Measurements from ENCODE around the gene IMPA2. TPM values are rescaled to one million over a fixed set of nuclear protein-coding genes. Genes with fewer than 3 reads are reported as not detected.
A peak's percentile ranks its signal among the peaks of the same experiment; 100 is the strongest.
"Not testable (repeated sequence)": the region's sequence is repeated elsewhere in the genome, so short reads cannot be mapped to it uniquely, and the experiment has no call there.

The IMPA2 gene
- total RNA-seq, 1 donor from 2014 or later = 54.2 TPM

DNA sequence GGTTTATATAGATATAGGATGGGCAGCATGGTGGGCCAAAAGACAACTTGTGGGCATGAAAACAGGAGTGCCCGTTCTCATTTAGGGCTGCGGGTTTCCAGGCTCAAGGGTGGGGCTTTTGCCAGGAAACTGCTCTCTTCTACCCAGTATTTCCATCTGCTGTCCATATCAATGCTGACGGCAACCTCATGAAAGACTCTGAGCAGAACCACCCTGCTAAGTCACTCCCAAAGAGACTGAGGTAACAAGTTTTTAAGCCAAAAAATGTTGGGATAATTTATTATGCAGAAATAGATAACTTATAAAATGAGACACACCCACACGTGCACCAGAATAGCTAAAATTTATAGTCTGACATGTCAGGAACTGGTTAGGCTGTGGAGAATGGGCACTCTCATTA, 37.1 kb upstream of the IMPA2 start:
- intact Hi-C loops (cut with DNase I) = no loop called here
- no peak for DNase-seq
- Histone ChIP-seq H3K36me3 (no peaks in the 10 kb centered on the region), H3K4me3 (no peak overlapping the region), H3K4me1 (peaks cover 35% of the 10 kb centered on the region), H3K9me3 (no peaks in the 10 kb centered on the region), H3K27me3 (ENCODE audit: low read depth) (no peaks in the 10 kb centered on the region), H3K27ac (no peak overlapping the region)
- no peak for ATAC-seq
- TF ChIP-seq, protein P1, sequence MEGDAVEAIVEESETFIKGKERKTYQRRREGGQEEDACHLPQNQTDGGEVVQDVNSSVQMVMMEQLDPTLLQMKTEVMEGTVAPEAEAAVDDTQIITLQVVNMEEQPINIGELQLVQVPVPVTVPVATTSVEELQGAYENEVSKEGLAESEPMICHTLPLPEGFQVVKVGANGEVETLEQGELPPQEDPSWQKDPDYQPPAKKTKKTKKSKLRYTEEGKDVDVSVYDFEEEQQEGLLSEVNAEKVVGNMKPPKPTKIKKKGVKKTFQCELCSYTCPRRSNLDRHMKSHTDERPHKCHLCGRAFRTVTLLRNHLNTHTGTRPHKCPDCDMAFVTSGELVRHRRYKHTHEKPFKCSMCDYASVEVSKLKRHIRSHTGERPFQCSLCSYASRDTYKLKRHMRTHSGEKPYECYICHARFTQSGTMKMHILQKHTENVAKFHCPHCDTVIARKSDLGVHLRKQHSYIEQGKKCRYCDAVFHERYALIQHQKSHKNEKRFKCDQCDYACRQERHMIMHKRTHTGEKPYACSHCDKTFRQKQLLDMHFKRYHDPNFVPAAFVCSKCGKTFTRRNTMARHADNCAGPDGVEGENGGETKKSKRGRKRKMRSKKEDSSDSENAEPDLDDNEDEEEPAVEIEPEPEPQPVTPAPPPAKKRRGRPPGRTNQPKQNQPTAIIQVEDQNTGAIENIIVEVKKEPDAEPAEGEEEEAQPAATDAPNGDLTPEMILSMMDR (IDR thresholded peaks at IDR 0.05) = no peak

DNA sequence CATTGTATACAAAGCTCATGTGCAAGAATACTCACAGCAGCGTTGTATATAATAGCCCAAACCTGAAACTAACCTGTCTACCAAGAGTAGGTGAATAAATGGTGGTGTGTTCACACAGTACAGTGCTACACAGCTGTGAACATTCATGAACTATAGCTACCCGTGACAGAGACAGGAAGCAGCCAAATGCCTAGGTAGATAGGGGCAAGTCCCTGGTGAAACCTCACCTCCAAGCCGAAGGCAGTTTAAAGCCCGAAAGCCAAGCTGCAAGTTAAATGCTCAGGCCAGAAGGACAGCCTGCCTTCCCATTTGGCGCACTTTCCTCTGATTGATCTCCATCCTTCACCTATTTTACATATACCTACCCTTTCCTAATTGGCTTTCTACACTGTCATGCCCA, 36.5 kb upstream of the IMPA2 start:
- H3K27ac ChIP-seq = no peak overlapping the region
- TF ChIP-seq, protein P1 (IDR thresholded peaks at IDR 0.05) = no peak
- DNase-seq (no peak), ATAC-seq (no peak)
- H3K36me3 ChIP-seq = no peaks in the 10 kb centered on the region
- H3K27me3 ChIP-seq (ENCODE audit: low read depth) = no peaks in the 10 kb centered on the region
- H3K4me1 ChIP-seq = peaks cover 39% of the 10 kb centered on the region
- intact Hi-C loops (cut with DNase I) = no loop called here
- no peak overlapping the region for H3K4me3 ChIP-seq
- no peaks in the 10 kb centered on the region for H3K9me3 ChIP-seq

DNA sequence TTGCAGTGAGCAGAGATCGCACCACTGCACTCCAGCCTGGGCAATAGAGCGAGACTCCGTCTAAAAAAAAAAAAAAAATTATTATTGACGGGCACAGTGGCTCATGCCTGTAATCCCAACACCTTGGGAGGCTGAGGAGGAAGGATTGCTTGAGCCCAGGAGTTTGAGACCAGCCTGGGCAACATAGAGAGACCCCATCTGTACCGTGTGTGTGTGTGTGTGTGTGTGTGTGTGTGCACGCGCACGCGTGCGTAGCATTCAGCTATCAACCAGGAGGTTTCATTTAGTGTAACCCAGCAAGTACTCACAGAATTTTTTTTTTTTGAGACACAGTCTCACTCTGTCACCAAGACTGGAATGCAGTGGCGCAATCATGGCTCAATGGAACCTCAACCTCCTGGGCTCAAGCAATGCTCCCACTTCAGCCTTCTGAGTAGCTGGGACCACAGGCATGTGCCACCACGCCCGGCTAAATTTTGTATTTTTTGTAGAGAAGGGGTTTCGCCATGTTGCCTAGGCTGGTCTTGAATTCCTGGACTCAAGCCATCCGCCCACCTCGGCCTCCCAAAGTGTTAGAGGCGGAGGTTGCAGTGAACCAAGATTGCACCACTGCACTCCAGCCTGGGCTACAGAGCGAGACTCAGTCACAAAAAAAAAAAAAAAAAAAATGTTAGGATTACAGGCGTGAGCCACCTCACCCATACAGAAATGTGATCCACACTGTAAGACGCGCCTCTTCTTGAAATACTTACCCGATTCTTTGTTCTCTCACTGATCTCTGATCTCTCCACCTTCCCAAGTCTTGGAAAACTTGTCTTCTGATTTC, 35.3 kb upstream of the IMPA2 start:
- H3K27ac ChIP-seq = peak overlapping the region; percentile 99
- ATAC-seq (peak; percentile 63 to 72), DNase-seq (peak; percentile 82)
- H3K9me3 ChIP-seq; H3K4me3 ChIP-seq; H3K27me3 ChIP-seq (ENCODE audit: low read depth); H3K36me3 ChIP-seq; intact Hi-C loops (cut with DNase I): not testable (repeated sequence)
- H3K4me1 ChIP-seq = peaks cover 39% of the 10 kb centered on the region

DNA sequence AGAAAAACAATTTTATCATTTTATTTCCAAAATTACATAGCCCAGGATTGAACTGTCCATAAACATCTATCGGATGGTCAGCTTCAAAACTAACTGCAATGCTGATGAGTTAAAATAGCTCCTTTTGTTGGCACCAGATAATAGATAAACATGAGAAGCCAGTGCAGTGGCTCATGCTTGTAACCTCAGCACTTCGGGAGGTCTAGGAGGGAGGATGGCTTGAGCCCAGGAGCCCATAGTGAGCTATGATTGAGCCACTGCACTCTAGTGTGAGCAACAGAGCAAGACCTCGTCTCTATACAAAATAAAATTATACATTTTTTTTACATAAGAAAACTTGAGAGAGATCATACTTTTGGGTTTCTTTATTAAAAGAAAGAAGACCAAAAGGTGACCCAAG, 34.6 kb upstream of the IMPA2 start:
- H3K27ac ChIP-seq = peak overlapping the region; percentile 99

DNA sequence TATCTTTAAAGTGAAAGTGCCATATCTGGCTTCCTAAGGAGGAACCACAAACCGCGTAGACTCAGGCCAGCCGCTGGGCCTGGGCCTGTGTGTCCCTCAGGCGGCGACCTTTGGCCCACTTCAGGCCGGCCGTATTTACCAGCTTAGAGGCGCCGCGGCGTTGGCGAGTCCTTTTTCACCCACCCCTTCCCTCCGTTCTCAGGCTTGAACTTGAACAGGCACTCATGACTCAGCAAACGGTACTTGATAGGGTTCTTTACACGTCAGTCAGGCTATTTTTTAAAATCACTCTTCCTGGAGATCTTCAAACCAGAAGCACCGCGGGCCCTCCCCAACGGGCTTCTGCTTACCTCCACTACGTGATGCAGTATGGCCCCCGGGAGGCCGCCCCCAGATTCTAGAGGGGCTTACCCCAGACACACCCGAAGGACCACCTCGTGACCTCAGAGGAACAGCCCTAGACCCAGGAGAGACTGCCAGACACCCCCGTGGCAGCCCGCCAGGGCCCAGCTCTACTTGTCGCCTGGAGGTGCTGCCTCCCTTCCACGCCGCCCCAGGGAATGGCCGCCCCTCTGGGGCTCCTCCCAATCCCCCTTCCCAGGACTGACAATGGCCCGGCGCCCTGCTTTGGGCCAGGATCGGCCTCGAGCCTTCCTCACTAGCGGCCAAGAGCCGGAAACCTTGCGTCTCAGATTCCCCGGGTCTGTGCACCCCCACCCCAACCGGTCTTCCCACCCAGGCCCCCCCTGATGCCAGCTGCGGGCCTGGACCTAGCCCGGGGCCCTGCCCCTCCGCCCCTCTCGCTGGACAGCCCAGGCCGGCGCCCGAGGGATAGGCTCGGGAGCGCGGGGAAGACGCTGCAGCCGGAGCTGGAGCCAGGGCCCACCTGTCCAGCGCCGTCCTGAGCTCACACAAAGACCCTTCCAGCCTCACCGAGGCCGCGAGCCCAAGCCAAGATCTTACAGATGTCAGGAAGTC, 33.8 kb upstream of the IMPA2 start:
- Histone ChIP-seq H3K9me3 (no peaks in the 10 kb centered on the region), H3K27me3 (ENCODE audit: low read depth) (no peaks in the 10 kb centered on the region), H3K27ac (peak overlapping the region; percentile 99), H3K4me1 (peaks cover 39% of the 10 kb centered on the region), H3K36me3 (no peaks in the 10 kb centered on the region), H3K4me3 (peak overlapping the region; percentile 68)
- ATAC-seq (peak; percentile 96 to 97), DNase-seq (peak; percentile 98)
- intact Hi-C loops (cut with DNase I) = no loop called here
- TF ChIP-seq, protein P1 (IDR thresholded peaks at IDR 0.05) = no peak

More for the DNA sequence above, 34.6 kb upstream of the IMPA2 start:
- TF ChIP-seq, protein P1 (IDR thresholded peaks at IDR 0.05) = no peak
- Histone ChIP-seq H3K27me3 (ENCODE audit: low read depth) (no peaks in the 10 kb centered on the region), H3K36me3 (no peaks in the 10 kb centered on the region), H3K4me3 (peak overlapping the region; percentile 68), H3K9me3 (no peaks in the 10 kb centered on the region), H3K4me1 (peaks cover 39% of the 10 kb centered on the region)
- DNase-seq = no peak
- intact Hi-C loops (cut with DNase I) = no loop called here
- ATAC-seq = peak in 1 of 2 donors; percentile 36
